GM13976 (cell line): Measurements from ENCODE around the gene MTPN.

ENCODE experiments used
- DNase-seq: peaks from one replicate; pipeline ENCODE4 v3.0.0; 2012; ENCODE audit warnings: low spot score
- CTCF ChIP-seq: IDR thresholded peaks from 2 replicates; pipeline ENCODE4 v1.5.1; 2012; ENCODE audit warnings: borderline replicate concordance, mild to moderate bottlenecking; ENCODE audit not compliant: insufficient read depth; ENCODE audit errors: extremely low read depth, missing control alignments, control extremely low read depth
- in situ Hi-C: fragments of 300-500 bp; cut with MboI; formaldehyde crosslinking; loops from one replicate; pipeline ENCODE4 v1.12.0; 2022; ENCODE audit warnings: low sequenced_read_pairs, mixed read lengths, inconsistent platforms; ENCODE audit not compliant: unreplicated experiment

Gene MTPN

GRCh38 chr7:135962802-135963201 is 14.4 kb downstream of the MTPN start:
- no peak for TF ChIP-seq CTCF
- DNase-seq: no peak
- in situ Hi-C loops: no loop called here

- in situ Hi-C loops: no loop called here
- DNase-seq: no peak
- no peak for TF ChIP-seq CTCF
Observed at GRCh38 chr7:135960709-135961451, 16.3 kb downstream of the MTPN start.

- no peak for TF ChIP-seq CTCF
- no peak for DNase-seq
- in situ Hi-C loops: no loop called here
Observed at GRCh38 chr7:135959646-135960363, 17.4 kb downstream of the MTPN start.

- in situ Hi-C loops: no loop called here
- TF ChIP-seq CTCF: no peak
- no peak for DNase-seq
Observed at GRCh38 chr7:135958173-135958572, 19.0 kb downstream of the MTPN start.

GRCh38 chr7:135957627-135958026 is 19.5 kb downstream of the MTPN start:
- TF ChIP-seq CTCF: no peak
- no peak for DNase-seq
- in situ Hi-C loops: no loop called here

GRCh38 chr7:135956393-135956792 is 20.8 kb downstream of the MTPN start:
- in situ Hi-C loops: no loop called here
- TF ChIP-seq CTCF: no peak
- no peak for DNase-seq
